OCI-LY1 (cell line): ENCODE results near the gene ZCCHC7.

Experiments used
- CTCF ChIP-seq: fragments of 200-600 bp; sonication (generic), shearing (Covaris generic); IDR thresholded peaks from 2 replicates; pipeline ENCODE4 v1.5.1; 2017; ENCODE audit warnings: mild to moderate bottlenecking, antibody characterized with exemption, low read length, moderate library complexity, mixed read lengths
- EZH2 ChIP-seq: fragments of 200-600 bp; sonication (generic), shearing (Covaris generic); IDR thresholded peaks from 2 replicates; pipeline ENCODE4 v1.8.0; 2017; ENCODE audit warnings: borderline replicate concordance, mixed run types, mild to moderate bottlenecking, antibody characterized with exemption, low read length, moderate library complexity, mixed read lengths

- TF ChIP-seq EZH2 = no peak
- no peak for TF ChIP-seq CTCF
Observed at GRCh38 chr9:37405350-37405749, 285.0 kb downstream of the ZCCHC7 start.
